Measurements from ENCODE around the gene FAAH2. TPM values are rescaled to one million over a fixed set of nuclear protein-coding genes. Genes with fewer than 3 reads are reported as not detected.

The FAAH2 gene
- total and polyA plus RNA-seq, 2 donors (not counting 3 experiments of a cell fraction or from before 2014, with no cell fraction given), result 0.06 to 0.15 TPM

DNA sequence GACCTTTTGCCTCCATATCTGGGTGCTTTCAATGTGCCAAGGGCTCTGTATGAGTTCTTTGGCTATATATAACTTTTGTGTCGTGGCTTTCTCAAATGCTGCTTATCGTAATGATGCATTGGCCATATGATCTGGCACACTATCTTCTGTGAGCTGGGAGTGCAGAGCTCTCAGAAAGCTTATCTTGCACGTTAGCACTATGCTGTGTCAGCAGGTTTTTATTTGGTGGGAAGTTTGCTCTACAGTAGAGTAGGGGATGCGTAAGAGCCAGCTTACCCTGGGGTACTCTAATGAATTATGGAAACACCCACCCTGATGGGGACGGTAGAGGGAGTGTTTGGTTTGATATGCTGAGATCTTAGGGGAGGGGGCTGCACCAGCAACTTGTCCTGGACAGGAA, 119.6 kb downstream of the FAAH2 start:
- Histone ChIP-seq H3K27ac (ENCODE audit: insufficient read depth, low read depth, low read length) (no peak overlapping the region), H3K9me3 (replicated peaks; ENCODE audit: control insufficient read depth, insufficient read depth, low read length) (no peaks in the 10 kb centered on the region), H4K20me1 (replicated peaks; ENCODE audit: control insufficient read depth, extremely low read depth, insufficient read depth, low read length) (no peaks in the 10 kb centered on the region), H3K36me3 (ENCODE audit: control insufficient read depth in 2 of 2, extremely low read depth in 1 of 2, insufficient read depth in 2 of 2, low read length in 2 of 2) (no peaks in the 10 kb centered on the region), H3K4me1 (ENCODE audit: control insufficient read depth, extremely low read depth, insufficient read depth, low read length) (no peaks in the 10 kb centered on the region), H2AFZ (ENCODE audit: low read depth, low read length) (no peak overlapping the region), H3K79me2 (ENCODE audit: control insufficient read depth, insufficient read depth, low read length) (no peaks in the 10 kb centered on the region), H3K27me3 (ENCODE audit: control insufficient read depth in 2 of 2, insufficient read depth in 2 of 2, low read length in 2 of 2) (no peaks in the 10 kb centered on the region), H3K9ac (replicated peaks; ENCODE audit: extremely low read depth, insufficient read depth, low read length) (no peak overlapping the region), H3K9me1 (replicated peaks; ENCODE audit: control insufficient read depth, extremely low read depth, insufficient read depth, low read length) (no peaks in the 10 kb centered on the region), H3K4me3 (replicated peaks in 1 of 3; ENCODE audit: insufficient read depth in 1 of 3, low read depth in 1 of 3, low read length in 3 of 3) (no peak overlapping the region), H3K4me2 (ENCODE audit: insufficient read depth, low read length) (no peak overlapping the region)
- BruUV-seq (replicated peaks), result no TSS peak
- no peak for DNase-seq (ENCODE audit: low read depth, low spot score)
- dilution Hi-C loops (cut with MboI; ENCODE audit: extremely low pct_ligation_motif_present, low sequenced_read_pairs), result no loop called here
- ChIA-PET POLR2A (no interaction called here), CTCF (no interaction called here)
- intact Hi-C loops (cut with micrococcal nuclease), result no loop called here
- FAIRE-seq, result no peak
- no peak for TF ChIP-seq MYC (IDR thresholded peaks at IDR 0.05; ENCODE audit: low read depth, low read length)
- no peak for TF ChIP-seq FOS (IDR thresholded peaks at IDR 0.05; ENCODE audit: borderline replicate concordance, insufficient read depth, low read length)
- no peak for TF ChIP-seq POLR2AphosphoS5 (IDR thresholded peaks at IDR 0.05; ENCODE audit: insufficient read depth, low read depth, low read length)
- TF ChIP-seq GATA2 (IDR thresholded peaks at IDR 0.05; ENCODE audit: insufficient read depth, insufficient read length, low read depth, low read length), result no peak
- TF ChIP-seq, protein P1, sequence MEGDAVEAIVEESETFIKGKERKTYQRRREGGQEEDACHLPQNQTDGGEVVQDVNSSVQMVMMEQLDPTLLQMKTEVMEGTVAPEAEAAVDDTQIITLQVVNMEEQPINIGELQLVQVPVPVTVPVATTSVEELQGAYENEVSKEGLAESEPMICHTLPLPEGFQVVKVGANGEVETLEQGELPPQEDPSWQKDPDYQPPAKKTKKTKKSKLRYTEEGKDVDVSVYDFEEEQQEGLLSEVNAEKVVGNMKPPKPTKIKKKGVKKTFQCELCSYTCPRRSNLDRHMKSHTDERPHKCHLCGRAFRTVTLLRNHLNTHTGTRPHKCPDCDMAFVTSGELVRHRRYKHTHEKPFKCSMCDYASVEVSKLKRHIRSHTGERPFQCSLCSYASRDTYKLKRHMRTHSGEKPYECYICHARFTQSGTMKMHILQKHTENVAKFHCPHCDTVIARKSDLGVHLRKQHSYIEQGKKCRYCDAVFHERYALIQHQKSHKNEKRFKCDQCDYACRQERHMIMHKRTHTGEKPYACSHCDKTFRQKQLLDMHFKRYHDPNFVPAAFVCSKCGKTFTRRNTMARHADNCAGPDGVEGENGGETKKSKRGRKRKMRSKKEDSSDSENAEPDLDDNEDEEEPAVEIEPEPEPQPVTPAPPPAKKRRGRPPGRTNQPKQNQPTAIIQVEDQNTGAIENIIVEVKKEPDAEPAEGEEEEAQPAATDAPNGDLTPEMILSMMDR (IDR thresholded peaks at IDR 0.05; ENCODE audit: extremely low read depth in 1 of 2, insufficient read depth in 1 of 2, low read depth in 1 of 2, low read length in 2 of 2), result no peak
- no peak for TF ChIP-seq POLR2A (IDR thresholded peaks at IDR 0.05; ENCODE audit: low read depth, low read length)
- TF ChIP-seq, protein P2, sequence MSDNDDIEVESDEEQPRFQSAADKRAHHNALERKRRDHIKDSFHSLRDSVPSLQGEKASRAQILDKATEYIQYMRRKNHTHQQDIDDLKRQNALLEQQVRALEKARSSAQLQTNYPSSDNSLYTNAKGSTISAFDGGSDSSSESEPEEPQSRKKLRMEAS (IDR thresholded peaks at IDR 0.05; ENCODE audit: insufficient read depth, insufficient read length), result no peak
- no peak for TF ChIP-seq EZH2 (IDR thresholded peaks at IDR 0.05; ENCODE audit: borderline replicate concordance, low read depth, low read length, severe bottlenecking)
- no peak for TF ChIP-seq JUN (IDR thresholded peaks at IDR 0.05; ENCODE audit: borderline replicate concordance, insufficient read depth, insufficient read length, low read depth)

Data from endothelial cell of umbilical vein (primary cell).